Adrenal gland (tissue), 5 donors: ENCODE results near the gene PRSS22.

ENCODE experiments used
- POLR2A ChIP-seq, 2 donors: fragments of 450-650 bp; IDR thresholded peaks; one replicate each; pipeline ENCODE4 v1.6.1; 2017; ENCODE audit warnings: antibody characterized with exemption in 2 of 2, mild to moderate bottlenecking in 2 of 2, moderate library complexity in 1 of 2
- TF ChIP-seq, protein P1 (sequence below), 6 experiments: fragments of 450-650 bp in 4 of 6; fragments of 200-600 bp in 2 of 6; sonication (generic) in 1 of 6; IDR thresholded peaks; 1 replicate in 5 of 6; 2 replicates in 1 of 6; pipeline versions ENCODE4 v1.5.1 to v1.8.0; 2016 to 2021; ENCODE audit warnings: antibody characterized with exemption in 6 of 6, mild to moderate bottlenecking in 2 of 6, moderate library complexity in 1 of 6
- donor health status: DM: no; HTN: no; CAD: no.

DNA sequence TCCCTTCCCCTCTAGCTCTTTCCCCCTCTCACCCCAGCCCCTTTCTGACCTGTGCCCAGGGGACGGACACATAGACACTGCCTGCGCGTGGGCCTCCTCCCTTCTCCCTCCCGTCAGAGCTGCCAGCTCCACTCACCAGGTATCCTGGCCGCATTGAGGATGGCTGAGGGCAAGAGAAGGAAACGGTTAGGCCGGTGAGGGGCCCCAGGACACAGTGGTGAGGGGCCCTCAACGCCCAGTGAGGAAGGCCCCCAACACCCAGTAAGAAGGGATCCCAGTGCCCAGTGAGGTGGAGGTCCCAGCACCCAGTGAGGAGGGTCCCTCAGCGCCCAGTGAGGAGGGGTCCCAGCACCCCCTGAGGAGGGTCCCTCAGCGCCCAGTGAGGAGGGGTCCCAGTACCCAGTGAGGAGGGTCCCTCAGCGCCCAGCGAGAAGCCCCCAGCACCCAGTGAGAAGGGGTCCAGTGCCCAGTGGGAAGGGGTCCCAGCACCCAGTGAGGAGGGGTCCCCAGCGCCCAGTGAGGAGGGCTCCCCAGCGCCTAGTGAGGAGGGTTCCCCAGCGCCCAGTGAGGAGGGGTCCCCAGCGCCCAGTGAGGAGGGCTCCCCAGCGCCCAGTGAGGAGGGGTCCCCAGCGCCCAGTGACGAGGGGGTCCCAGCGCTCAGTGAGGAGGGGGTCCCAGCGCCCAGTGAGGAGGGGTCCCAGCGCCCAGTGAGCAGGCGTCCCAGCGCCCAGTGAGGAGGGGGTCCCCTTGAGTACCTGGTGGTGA lies 1.1 kb downstream of the PRSS22 start:
- TF ChIP-seq, protein P1, sequence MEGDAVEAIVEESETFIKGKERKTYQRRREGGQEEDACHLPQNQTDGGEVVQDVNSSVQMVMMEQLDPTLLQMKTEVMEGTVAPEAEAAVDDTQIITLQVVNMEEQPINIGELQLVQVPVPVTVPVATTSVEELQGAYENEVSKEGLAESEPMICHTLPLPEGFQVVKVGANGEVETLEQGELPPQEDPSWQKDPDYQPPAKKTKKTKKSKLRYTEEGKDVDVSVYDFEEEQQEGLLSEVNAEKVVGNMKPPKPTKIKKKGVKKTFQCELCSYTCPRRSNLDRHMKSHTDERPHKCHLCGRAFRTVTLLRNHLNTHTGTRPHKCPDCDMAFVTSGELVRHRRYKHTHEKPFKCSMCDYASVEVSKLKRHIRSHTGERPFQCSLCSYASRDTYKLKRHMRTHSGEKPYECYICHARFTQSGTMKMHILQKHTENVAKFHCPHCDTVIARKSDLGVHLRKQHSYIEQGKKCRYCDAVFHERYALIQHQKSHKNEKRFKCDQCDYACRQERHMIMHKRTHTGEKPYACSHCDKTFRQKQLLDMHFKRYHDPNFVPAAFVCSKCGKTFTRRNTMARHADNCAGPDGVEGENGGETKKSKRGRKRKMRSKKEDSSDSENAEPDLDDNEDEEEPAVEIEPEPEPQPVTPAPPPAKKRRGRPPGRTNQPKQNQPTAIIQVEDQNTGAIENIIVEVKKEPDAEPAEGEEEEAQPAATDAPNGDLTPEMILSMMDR (IDR thresholded peaks at IDR 0.05) = no peak
- TF ChIP-seq POLR2A (IDR thresholded peaks at IDR 0.05) = no peak
